HG03565 (cell line): ENCODE data around the gene AKT1.

ENCODE experiments used
- ATAC-seq: cut with Tn5 transposase; IDR thresholded peaks from one replicate; pipeline ENCODE4 v1.9.1; 2021; ENCODE audit warnings: mild to moderate bottlenecking, moderate library complexity; ENCODE audit not compliant: unreplicated experiment

AKT1 gene

GRCh38 chr14:104800015-104800770 is 4.6 kb upstream of the AKT1 start:
- ATAC-seq: no peak

- no peak for ATAC-seq
These were observed 3.9 kb upstream of the AKT1 start for GRCh38 chr14:104799244-104800014.

GRCh38 chr14:104798300-104799243 is 3.0 kb upstream of the AKT1 start:
- no peak for ATAC-seq

- no peak for ATAC-seq
These were observed 1.8 kb upstream of the AKT1 start for GRCh38 chr14:104797115-104798044.

GRCh38 chr14:104796687-104797081 is 1.1 kb upstream of the AKT1 start:
- ATAC-seq: no peak

GRCh38 chr14:104795781-104796686 is 486 bp upstream of the AKT1 start:
- no peak for ATAC-seq

GRCh38 chr14:104794631-104794992 is 936 bp downstream of the AKT1 start:
- ATAC-seq: no peak

GRCh38 chr14:104794099-104794498 is 1.4 kb downstream of the AKT1 start:
- ATAC-seq: no peak

- no peak for ATAC-seq
These were observed 1.9 kb downstream of the AKT1 start for GRCh38 chr14:104793703-104793959.

GRCh38 chr14:104792945-104793702 is 2.4 kb downstream of the AKT1 start:
- ATAC-seq: no peak

GRCh38 chr14:104792101-104792884 is 3.3 kb downstream of the AKT1 start:
- ATAC-seq: no peak

GRCh38 chr14:104791425-104791824 is 4.1 kb downstream of the AKT1 start:
- no peak for ATAC-seq

GRCh38 chr14:104789752-104790743 is 5.5 kb downstream of the AKT1 start:
- ATAC-seq: no peak

- ATAC-seq: no peak
These were observed 6.5 kb downstream of the AKT1 start for GRCh38 chr14:104788873-104789663.

- no peak for ATAC-seq
These were observed 7.3 kb downstream of the AKT1 start for GRCh38 chr14:104788161-104788818.
